ENCODE measurements around the gene RWDD1.

Gene RWDD1

GRCh38 chr6:116530436-116530835, 40.9 kb upstream of the RWDD1 start:
- TF ChIP-seq, protein P1, sequence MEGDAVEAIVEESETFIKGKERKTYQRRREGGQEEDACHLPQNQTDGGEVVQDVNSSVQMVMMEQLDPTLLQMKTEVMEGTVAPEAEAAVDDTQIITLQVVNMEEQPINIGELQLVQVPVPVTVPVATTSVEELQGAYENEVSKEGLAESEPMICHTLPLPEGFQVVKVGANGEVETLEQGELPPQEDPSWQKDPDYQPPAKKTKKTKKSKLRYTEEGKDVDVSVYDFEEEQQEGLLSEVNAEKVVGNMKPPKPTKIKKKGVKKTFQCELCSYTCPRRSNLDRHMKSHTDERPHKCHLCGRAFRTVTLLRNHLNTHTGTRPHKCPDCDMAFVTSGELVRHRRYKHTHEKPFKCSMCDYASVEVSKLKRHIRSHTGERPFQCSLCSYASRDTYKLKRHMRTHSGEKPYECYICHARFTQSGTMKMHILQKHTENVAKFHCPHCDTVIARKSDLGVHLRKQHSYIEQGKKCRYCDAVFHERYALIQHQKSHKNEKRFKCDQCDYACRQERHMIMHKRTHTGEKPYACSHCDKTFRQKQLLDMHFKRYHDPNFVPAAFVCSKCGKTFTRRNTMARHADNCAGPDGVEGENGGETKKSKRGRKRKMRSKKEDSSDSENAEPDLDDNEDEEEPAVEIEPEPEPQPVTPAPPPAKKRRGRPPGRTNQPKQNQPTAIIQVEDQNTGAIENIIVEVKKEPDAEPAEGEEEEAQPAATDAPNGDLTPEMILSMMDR (IDR thresholded peaks at IDR 0.05; ENCODE audit: low read depth, low read length, missing control alignments), result no peak
- peak; percentile 34 for DNase-seq (ENCODE audit: low read depth)
- in situ Hi-C loops (cut with HindIII; ENCODE audit: low sequenced_read_pairs), result no loop called here
- H3K4me3 ChIP-seq (ENCODE audit: low read depth, low read length), result no peak overlapping the region

DNA sequence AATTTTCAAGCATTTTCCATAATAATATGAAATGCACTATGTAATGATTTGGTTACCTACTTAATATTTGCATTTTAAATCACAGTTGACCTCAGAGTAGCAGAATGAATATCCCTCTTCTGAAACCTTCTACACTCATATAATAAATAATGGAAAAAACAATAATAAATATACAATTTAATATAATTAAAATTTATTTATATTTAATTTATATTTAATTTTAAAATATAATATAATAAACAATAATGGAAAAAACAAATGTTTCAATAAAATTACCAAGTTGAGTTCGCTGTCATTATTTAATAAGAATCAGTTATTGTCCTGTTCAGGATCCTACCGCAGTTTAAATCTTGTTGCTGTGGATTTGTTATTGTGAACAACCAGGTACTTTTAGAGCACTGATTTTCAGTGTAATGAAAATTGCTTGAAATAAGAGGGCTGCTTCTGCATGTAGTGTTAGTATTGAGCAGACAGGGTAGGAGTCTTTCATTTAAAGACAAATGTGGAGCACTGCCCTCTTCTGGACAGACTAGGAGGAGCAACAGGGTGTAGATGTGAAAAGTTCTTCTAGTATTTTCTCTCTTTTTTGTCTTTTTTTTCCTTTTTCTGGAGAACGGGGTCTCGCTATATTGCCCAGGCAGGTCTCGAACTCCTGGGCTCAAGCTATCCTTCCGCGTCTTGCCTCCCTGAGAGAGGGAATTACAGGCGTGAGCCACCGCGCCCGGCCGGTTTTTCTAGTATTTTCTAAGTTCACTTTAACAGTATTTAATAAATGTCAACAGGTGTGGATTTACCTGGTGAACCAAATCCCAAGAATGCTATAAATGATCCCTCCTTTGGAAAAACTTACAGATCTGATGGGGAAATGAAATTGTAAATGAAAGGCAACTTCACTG, 39.4 kb upstream of the RWDD1 start:
- no peak overlapping the region for H3K4me3 ChIP-seq (ENCODE audit: low read depth, low read length)
- DNase-seq (ENCODE audit: low read depth), result peak; percentile 64
- in situ Hi-C loops (cut with HindIII; ENCODE audit: low sequenced_read_pairs), result no loop called here
- TF ChIP-seq, protein P1 (IDR thresholded peaks at IDR 0.05; ENCODE audit: low read depth, low read length, missing control alignments), result peak; percentile 65

DNA sequence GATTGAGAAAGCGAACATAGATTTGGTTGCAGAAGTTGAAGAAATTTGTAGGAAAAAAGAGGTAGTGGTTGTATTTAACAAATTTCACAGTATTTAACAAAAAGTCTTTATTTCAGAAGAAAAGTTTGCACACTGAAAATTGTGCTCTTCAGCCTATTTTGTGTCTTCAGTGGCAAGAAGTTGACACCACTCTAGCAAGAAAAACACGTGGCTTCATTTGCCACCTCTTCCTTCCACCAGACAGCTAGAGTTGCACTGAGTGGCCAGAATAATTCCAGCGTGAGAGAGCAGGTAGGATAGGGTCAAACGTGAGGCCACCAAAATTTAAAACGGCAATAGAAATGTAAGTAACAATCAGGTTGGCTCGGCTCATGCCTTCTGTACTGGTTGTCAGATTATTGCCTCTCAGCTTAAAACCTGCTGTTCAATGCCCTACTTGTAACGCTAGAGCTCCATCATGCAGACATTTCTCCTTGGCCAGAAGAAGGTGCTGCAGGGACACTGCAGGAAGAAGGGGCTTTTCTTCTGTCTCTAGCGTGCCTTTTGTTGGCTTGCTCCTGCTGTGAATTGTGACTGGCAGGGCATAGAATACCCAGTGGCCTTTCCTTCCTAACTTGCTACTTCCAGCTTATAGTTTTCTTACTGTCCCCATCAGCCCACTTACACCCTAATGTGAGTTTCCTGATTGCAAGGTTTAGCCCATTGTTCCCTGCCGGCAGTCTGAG, 37.9 kb upstream of the RWDD1 start:
- TF ChIP-seq, protein P1 (IDR thresholded peaks at IDR 0.05; ENCODE audit: low read depth, low read length, missing control alignments), result no peak
- no peak for DNase-seq (ENCODE audit: low read depth)
- in situ Hi-C loops (cut with HindIII; ENCODE audit: low sequenced_read_pairs), result no loop called here
- no peak overlapping the region for H3K4me3 ChIP-seq (ENCODE audit: low read depth, low read length)

DNA sequence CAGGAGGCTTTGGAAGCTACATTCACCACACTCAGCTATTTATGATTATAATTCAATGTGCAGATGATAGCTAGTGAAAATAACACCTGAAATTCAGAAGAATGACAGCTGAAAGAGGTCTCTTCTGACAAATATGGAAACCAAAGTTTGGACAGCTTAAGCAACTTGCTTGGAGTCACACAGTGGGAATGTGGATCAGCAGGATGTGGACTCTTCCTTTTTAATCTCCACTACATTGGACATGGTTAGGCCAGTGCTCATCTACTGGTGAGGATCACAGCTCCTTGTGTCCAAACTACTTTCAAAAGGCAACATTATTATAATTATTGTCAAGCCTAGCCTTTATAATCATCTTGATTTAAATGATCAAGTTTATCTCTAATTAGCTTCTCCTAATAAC, 36.2 kb upstream of the RWDD1 start:
- H3K4me3 ChIP-seq (ENCODE audit: low read depth, low read length), result no peak overlapping the region
- TF ChIP-seq, protein P1 (IDR thresholded peaks at IDR 0.05; ENCODE audit: low read depth, low read length, missing control alignments), result no peak
- in situ Hi-C loops (cut with HindIII; ENCODE audit: low sequenced_read_pairs), result no loop called here
- DNase-seq (ENCODE audit: low read depth), result no peak

DNA sequence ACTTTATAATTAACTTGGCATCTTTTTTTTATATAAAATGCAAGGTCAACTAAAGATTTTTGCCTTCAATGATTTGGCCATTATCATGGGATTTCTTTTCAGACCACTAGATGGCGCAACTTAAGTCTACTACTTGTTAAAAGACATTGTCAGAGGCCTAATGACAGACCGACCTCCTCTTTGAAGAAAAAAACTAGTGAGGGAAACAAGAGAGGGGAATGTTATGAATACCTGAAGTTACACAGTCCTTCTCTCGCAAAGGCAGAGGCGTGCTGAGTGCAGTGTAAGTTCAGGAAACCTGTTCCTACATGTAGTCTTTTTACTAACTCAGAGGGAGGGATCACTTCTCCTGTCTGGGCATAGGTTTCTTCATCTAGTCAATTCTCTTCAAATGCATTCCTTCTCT, 35.1 kb upstream of the RWDD1 start:
- TF ChIP-seq, protein P1 (IDR thresholded peaks at IDR 0.05; ENCODE audit: low read depth, low read length, missing control alignments), result peak; percentile 61
- no peak for DNase-seq (ENCODE audit: low read depth)
- in situ Hi-C loops (cut with HindIII; ENCODE audit: low sequenced_read_pairs), result no loop called here
- no peak overlapping the region for H3K4me3 ChIP-seq (ENCODE audit: low read depth, low read length)

- in situ Hi-C loops (cut with HindIII; ENCODE audit: low sequenced_read_pairs), result no loop called here
- H3K4me3 ChIP-seq (ENCODE audit: low read depth, low read length), result no peak overlapping the region
- DNase-seq (ENCODE audit: low read depth), result no peak
- TF ChIP-seq, protein P1 (IDR thresholded peaks at IDR 0.05; ENCODE audit: low read depth, low read length, missing control alignments), result no peak
Measured at GRCh38 chr6:116542426-116542825, 28.9 kb upstream of the RWDD1 start.

Data from astrocyte of the cerebellum (primary cell).